GM12878 (cell line): ENCODE data around the gene C17orf113.
A peak's percentile ranks its signal among the peaks of the same experiment; 100 is the strongest.

Experiments
- CTCF ChIP-seq, 3 experiments: IDR thresholded peaks in 2 of 3; conservative IDR thresholded peaks in 1 of 3; 2 replicates each; pipeline ENCODE4 v1.5.1; 2011; ENCODE audit warnings: low read depth in 3 of 3, low read length in 3 of 3, mild to moderate bottlenecking in 3 of 3, control low read depth in 2 of 3, moderate library complexity in 2 of 3, inconsistent platforms in 1 of 3, mixed read lengths in 1 of 3; ENCODE audit not compliant: control insufficient read depth in 2 of 3, insufficient read depth in 1 of 3; ENCODE audit errors: extremely low read depth in 1 of 3
- ELK1 ChIP-seq: IDR thresholded peaks from 2 replicates; pipeline ENCODE4 v1.6.1; 2012; ENCODE audit warnings: low read depth, low read length, improper control_type of control experiment
- USF2 ChIP-seq: IDR thresholded peaks from 2 replicates; pipeline ENCODE4 v1.6.1; 2011; ENCODE audit warnings: low read depth, low read length, improper control_type of control experiment, borderline replicate concordance
- ZNF384 ChIP-seq: IDR thresholded peaks from 2 replicates; pipeline ENCODE4 v1.6.1; 2012; ENCODE audit warnings: low read depth, mild to moderate bottlenecking, low read length, improper control_type of control experiment, borderline replicate concordance

- TF ChIP-seq CTCF (IDR thresholded peaks at IDR 0.05 in 2 of 3, conservative IDR thresholded peaks at IDR 0.05 in 1 of 3; ENCODE audit: control insufficient read depth in 2 of 3, extremely low read depth in 1 of 3, insufficient read depth in 1 of 3, low read depth in 3 of 3, low read length in 3 of 3) (peak in 2 of 3 experiments; percentile 23 to 24; a peak in 1 of 6 replicates), USF2 (no peak), ZNF384 (no peak), ELK1 (no peak)
These were observed 22.2 kb downstream of the C17orf113 start for GRCh38 chr17:42027961-42028790.
